Caco-2 (cell line): ENCODE measurements around the gene PROX2. TPM values are rescaled to one million over a fixed set of nuclear protein-coding genes. Genes with fewer than 3 reads are reported as not detected.

ENCODE experiments used
- BruUV-seq: library from RNA; stranded (reverse); fragments of 400-500 nt; replicated peaks from 2 replicates; lab custom pipeline; 2021; lab: Mats Ljungman, UMichigan
- CTCF ChIA-PET: fragments of 300-600 bp; sonication (Branson Sonifier 250); formaldehyde crosslinking; loops from one replicate; lab custom pipeline; 2022; ENCODE audit warnings: antibody characterized with exemption; lab: Charles Lee
- POLR2A ChIA-PET: fragments of 300-600 bp; sonication (Branson Sonifier 250); formaldehyde crosslinking; loops from one replicate; lab custom pipeline; 2022; ENCODE audit warnings: antibody characterized with exemption; lab: Charles Lee
- DNase-seq, 2 experiments: peaks; one replicate each; pipeline versions ENCODE4 v3.0.0 to v3.0.0-alpha.2; 2020 to 2022
- H3K27me3 ChIP-seq: replicated peaks from 2 replicates; pipeline ENCODE4 v1.6.0; 2011; ENCODE audit warnings: low read length; ENCODE audit not compliant: control insufficient read depth, insufficient read depth
- H3K36me3 ChIP-seq: 2 replicates; pipeline ENCODE4 v1.5.1; 2011; ENCODE audit warnings: low read length; ENCODE audit not compliant: control insufficient read depth, insufficient read depth
- H3K4me1 ChIP-seq: fragments of 250-450 bp; sonication (Bioruptor Pico); 2 replicates; pipeline ENCODE4 v1.5.1; 2020; ENCODE audit warnings: mild to moderate bottlenecking
- H3K4me3 ChIP-seq: 2 replicates; pipeline ENCODE4 v1.5.1; 2011; ENCODE audit warnings: low read depth, mild to moderate bottlenecking, control low read depth, low read length
- H3K9me3 ChIP-seq: fragments of 250-450 bp; sonication (Bioruptor Pico); 2 replicates; pipeline ENCODE4 v1.5.1; 2020; ENCODE audit warnings: mild to moderate bottlenecking, moderate library complexity
- H3K27ac Mint-ChIP-seq: one replicate; pipeline ENCODE4 v1.8.0; 2022; ENCODE audit warnings: mixed read lengths; ENCODE audit not compliant: unreplicated experiment
- H3K27me3 Mint-ChIP-seq: one replicate; pipeline ENCODE4 v1.8.0; 2022; ENCODE audit warnings: mixed read lengths; ENCODE audit not compliant: insufficient read depth, unreplicated experiment
- H3K36me3 Mint-ChIP-seq: one replicate; pipeline ENCODE4 v1.8.0; 2022; ENCODE audit warnings: mild to moderate bottlenecking, mixed read lengths; ENCODE audit not compliant: insufficient read depth, unreplicated experiment
- H3K4me1 Mint-ChIP-seq: one replicate; pipeline ENCODE4 v1.8.0; 2022; ENCODE audit warnings: low read depth, mixed read lengths; ENCODE audit not compliant: unreplicated experiment
- H3K4me3 Mint-ChIP-seq: one replicate; pipeline ENCODE4 v1.8.0; 2022; ENCODE audit warnings: mild to moderate bottlenecking, moderate library complexity, mixed read lengths; ENCODE audit not compliant: unreplicated experiment
- H3K9me3 Mint-ChIP-seq: one replicate; pipeline ENCODE4 v1.8.0; 2022; ENCODE audit warnings: mixed read lengths; ENCODE audit not compliant: unreplicated experiment
- CTCF ChIP-seq, 2 experiments: fragments of 200-600 bp in 1 of 2; IDR thresholded peaks; 1 replicate in 1 of 2; 2 replicates in 1 of 2; pipeline versions ENCODE4 v1.5.1 to v1.8.0; 2011 to 2022; ENCODE audit warnings: antibody characterized with exemption in 1 of 2, control low read depth in 1 of 2, inconsistent platforms in 1 of 2, low read depth in 1 of 2, low read length in 1 of 2, mild to moderate bottlenecking in 1 of 2, moderate library complexity in 1 of 2; ENCODE audit not compliant: insufficient read depth in 1 of 2, severe bottlenecking in 1 of 2, unreplicated experiment in 1 of 2
- intact Hi-C: fragments of 100-400 bp; cut with micrococcal nuclease; formaldehyde crosslinking; loops from one replicate; pipeline ENCODE4 v1.10.0; 2022; ENCODE audit not compliant: unreplicated experiment
- total RNA-seq: library from RNA; stranded (reverse); gene quantifications from 2 replicates; pipeline ENCODE4 v1.2.3, GENCODE V29; 2022

The PROX2 gene
- total RNA-seq, 1 experiment from 2014 or later: not detected

- no peak for TF ChIP-seq CTCF (IDR thresholded peaks at IDR 0.05; ENCODE audit: insufficient read depth in 1 of 2, low read depth in 1 of 2, low read length in 1 of 2, severe bottlenecking in 1 of 2, unreplicated experiment in 1 of 2)
- no TSS peak for BruUV-seq
- Mint-ChIP-seq H3K4me3 (no peak overlapping the region), H3K27ac (no peak overlapping the region), H3K27me3 (no peaks in the 10 kb centered on the region), H3K4me1 (no peaks in the 10 kb centered on the region), H3K36me3 (peaks cover 4% of the 10 kb centered on the region), H3K9me3 (no peaks in the 10 kb centered on the region)
- Histone ChIP-seq H3K4me3 (no peak overlapping the region), H3K9me3 (no peaks in the 10 kb centered on the region), H3K36me3 (no peaks in the 10 kb centered on the region), H3K27me3 (no peaks in the 10 kb centered on the region), H3K4me1 (no peaks in the 10 kb centered on the region)
- ChIA-PET POLR2A (no interaction called here), CTCF (no interaction called here)
- intact Hi-C loops: no loop called here
- DNase-seq: no peak
Observed at GRCh38 chr14:74917646-74918081, 41.7 kb upstream of the PROX2 start.

GRCh38 chr14:74917178-74917543, 41.2 kb upstream of the PROX2 start:
- peaks cover 4% of the 10 kb centered on the region for H3K36me3 Mint-ChIP-seq
- no peaks in the 10 kb centered on the region for H3K9me3 Mint-ChIP-seq
- ChIA-PET CTCF (interaction anchor here (0.5 kb wide), 1 partner anchor 1164 kb away, joined by 6 read pairs; no protein-coding TSS in a partner anchor), POLR2A (no interaction called here)
- no peaks in the 10 kb centered on the region for H3K4me1 ChIP-seq
- intact Hi-C loops: no loop called here
- H3K36me3 ChIP-seq: no peaks in the 10 kb centered on the region
- H3K27me3 Mint-ChIP-seq: no peaks in the 10 kb centered on the region
- no peak overlapping the region for H3K4me3 Mint-ChIP-seq
- no peaks in the 10 kb centered on the region for H3K27me3 ChIP-seq
- H3K4me1 Mint-ChIP-seq: no peaks in the 10 kb centered on the region
- DNase-seq: no peak
- BruUV-seq: no TSS peak
- H3K9me3 ChIP-seq: no peaks in the 10 kb centered on the region
- H3K4me3 ChIP-seq: no peak overlapping the region
- TF ChIP-seq CTCF (IDR thresholded peaks at IDR 0.05; ENCODE audit: insufficient read depth in 1 of 2, low read depth in 1 of 2, low read length in 1 of 2, severe bottlenecking in 1 of 2, unreplicated experiment in 1 of 2): no peak
- no peak overlapping the region for H3K27ac Mint-ChIP-seq

- Mint-ChIP-seq H3K27me3 (no peaks in the 10 kb centered on the region), H3K4me1 (no peaks in the 10 kb centered on the region), H3K27ac (no peak overlapping the region), H3K4me3 (no peak overlapping the region), H3K9me3 (no peaks in the 10 kb centered on the region), H3K36me3 (peaks cover 4% of the 10 kb centered on the region)
- intact Hi-C loops: loop anchor here (2.0 kb wide), 1 partner anchor 387 kb away; no protein-coding TSS in a partner anchor
- Histone ChIP-seq H3K4me1 (no peaks in the 10 kb centered on the region), H3K9me3 (no peaks in the 10 kb centered on the region), H3K27me3 (no peaks in the 10 kb centered on the region), H3K36me3 (no peaks in the 10 kb centered on the region), H3K4me3 (no peak overlapping the region)
- POLR2A ChIA-PET: no interaction called here
- no peak for TF ChIP-seq CTCF (IDR thresholded peaks at IDR 0.05; ENCODE audit: insufficient read depth in 1 of 2, low read depth in 1 of 2, low read length in 1 of 2, severe bottlenecking in 1 of 2, unreplicated experiment in 1 of 2)
- CTCF ChIA-PET: no interaction called here
- no TSS peak for BruUV-seq
- DNase-seq: no peak
Observed at GRCh38 chr14:74915826-74916225, 39.9 kb upstream of the PROX2 start.
